ENCODE data around the gene PPP1CC.
A peak's percentile ranks its signal among the peaks of the same experiment; 100 is the strongest.
"Not testable (repeated sequence)": the region's sequence is repeated elsewhere in the genome, so short reads cannot be mapped to it uniquely, and the experiment has no call there.

Gene PPP1CC

GRCh38 chr12:110742718-110743570, at the start of gene PPP1CC:
TSS of gene PPP1CC (minus strand) at chr12:110742891. CDS start at chr12:110742707, 184 bp downstream.
- DNase-seq: peak; percentile 82 to 93 (median 90)

- no peak for DNase-seq
Observed at GRCh38 chr12:110791589-110791988, 48.9 kb upstream of the PPP1CC start.

GRCh38 chr12:110790301-110790700, 47.6 kb upstream of the PPP1CC start:
- no peak for DNase-seq

GRCh38 chr12:110786012-110786411, 43.3 kb upstream of the PPP1CC start:
- no peak for DNase-seq

GRCh38 chr12:110785240-110785639, 42.5 kb upstream of the PPP1CC start:
- DNase-seq: no peak

- no peak for DNase-seq
Observed at GRCh38 chr12:110782922-110783321, 40.2 kb upstream of the PPP1CC start.

GRCh38 chr12:110782094-110782493, 39.4 kb upstream of the PPP1CC start:
- DNase-seq: no peak

- peak; percentile 9 to 56 (median 34) for DNase-seq
Observed at GRCh38 chr12:110780448-110780847, 37.8 kb upstream of the PPP1CC start.

GRCh38 chr12:110778833-110779577, 36.3 kb upstream of the PPP1CC start:
- DNase-seq: no peak

GRCh38 chr12:110776410-110776809, 33.7 kb upstream of the PPP1CC start:
- no peak for DNase-seq

GRCh38 chr12:110775997-110776396, 33.3 kb upstream of the PPP1CC start:
- no peak for DNase-seq

- DNase-seq: no peak
Observed at GRCh38 chr12:110774824-110775223, 32.1 kb upstream of the PPP1CC start.

GRCh38 chr12:110768960-110769359, 26.3 kb upstream of the PPP1CC start:
- no peak for DNase-seq

- DNase-seq: no peak
Observed at GRCh38 chr12:110767863-110768262, 25.2 kb upstream of the PPP1CC start.

- no peak for DNase-seq
Observed at GRCh38 chr12:110766311-110767154, 23.8 kb upstream of the PPP1CC start.

- DNase-seq: not testable (repeated sequence)
Observed at GRCh38 chr12:110765572-110765971, 22.9 kb upstream of the PPP1CC start.

GRCh38 chr12:110765111-110765510, 22.4 kb upstream of the PPP1CC start:
- DNase-seq: no peak

GRCh38 chr12:110763583-110763982, 20.9 kb upstream of the PPP1CC start:
- DNase-seq: no peak

GRCh38 chr12:110762891-110763290, 20.2 kb upstream of the PPP1CC start:
- no peak for DNase-seq

GRCh38 chr12:110760204-110760609, 17.5 kb upstream of the PPP1CC start:
- no peak for DNase-seq

GRCh38 chr12:110758922-110759321, 16.2 kb upstream of the PPP1CC start:
- no peak for DNase-seq

GRCh38 chr12:110756611-110757010, 13.9 kb upstream of the PPP1CC start:
- no peak for DNase-seq
